Loucy (cell line): ENCODE results near the gene CDYL.
A peak's percentile ranks its signal among the peaks of the same experiment; 100 is the strongest.

Experiments used
- H2AFZ ChIP-seq: fragments of 200-600 bp; sonication (generic); 2 replicates; pipeline ENCODE4 v1.6.0; 2016; ENCODE audit warnings: antibody characterized with exemption, mild to moderate bottlenecking, low read length, moderate library complexity
- H3F3A ChIP-seq: fragments of 200-600 bp; 2 replicates; pipeline ENCODE4 v1.6.0; 2016; ENCODE audit warnings: antibody characterized with exemption, low read depth, mild to moderate bottlenecking
- H3K27me3 ChIP-seq: fragments of 200-600 bp; sonication (generic); 2 replicates; pipeline ENCODE4 v1.6.1; 2014; ENCODE audit warnings: low read length, mild to moderate bottlenecking; ENCODE audit not compliant: insufficient read depth, poor library complexity, severe bottlenecking
- H3K36me3 ChIP-seq: fragments of 200-600 bp; sonication (generic); 2 replicates; pipeline ENCODE4 v1.6.1; 2016; ENCODE audit warnings: low read length; ENCODE audit not compliant: insufficient read depth
- H3K4me1 ChIP-seq: fragments of 200-600 bp; sonication (generic); 2 replicates; pipeline ENCODE4 v1.5.1; 2014; ENCODE audit warnings: low read length, mild to moderate bottlenecking; ENCODE audit not compliant: insufficient read depth, poor library complexity, severe bottlenecking
- H3K4me2 ChIP-seq: fragments of 200-600 bp; sonication (generic); 2 replicates; pipeline ENCODE4 v1.6.0; 2014; ENCODE audit warnings: antibody characterized with exemption, low read length, low read depth, mild to moderate bottlenecking; ENCODE audit not compliant: poor library complexity, severe bottlenecking
- H3K4me3 ChIP-seq: fragments of 200-600 bp; sonication (generic); 2 replicates; pipeline ENCODE4 v1.5.1; 2014; ENCODE audit warnings: low read length, mild to moderate bottlenecking, mixed read lengths; ENCODE audit not compliant: poor library complexity, severe bottlenecking
- H3K79me2 ChIP-seq: fragments of 200-600 bp; sonication (generic); 2 replicates; pipeline ENCODE4 v1.6.1; 2014; ENCODE audit warnings: low read length; ENCODE audit not compliant: insufficient read depth
- H3K9ac ChIP-seq: fragments of 200-600 bp; sonication (generic); 2 replicates; pipeline ENCODE4 v1.6.0; 2014; ENCODE audit warnings: mild to moderate bottlenecking, low read depth, low read length, moderate library complexity; ENCODE audit not compliant: poor library complexity, severe bottlenecking
- H3K9me2 ChIP-seq: fragments of 200-600 bp; sonication (generic); replicated peaks from 2 replicates; pipeline ENCODE4 v1.6.1; 2016; ENCODE audit warnings: low read depth, low read length, mixed read lengths
- H3K9me3 ChIP-seq: fragments of 200-600 bp; sonication (generic); 2 replicates; pipeline ENCODE4 v1.6.1; 2014; ENCODE audit warnings: mild to moderate bottlenecking, antibody characterized with exemption, low read length, low read depth; ENCODE audit not compliant: insufficient read depth
- H4K20me1 ChIP-seq: fragments of 200-600 bp; sonication (generic); 2 replicates; pipeline ENCODE4 v1.6.0; 2014; ENCODE audit warnings: antibody characterized with exemption, low read length, mild to moderate bottlenecking; ENCODE audit not compliant: insufficient read depth, poor library complexity, severe bottlenecking
- CTCF ChIP-seq: fragments of 200-600 bp; sonication (generic); conservative IDR thresholded peaks from 2 replicates; pipeline ENCODE4 v1.5.1; 2014; ENCODE audit warnings: mild to moderate bottlenecking, antibody characterized with exemption, low read length
- EZH2phosphoT487 ChIP-seq: fragments of 200-600 bp; IDR thresholded peaks from 2 replicates; pipeline ENCODE4 v1.6.1; 2018; ENCODE audit warnings: antibody characterized with exemption, mild to moderate bottlenecking, moderate library complexity, borderline replicate concordance

The CDYL gene

GRCh38 chr6:4935486-4935885 lies 159.3 kb downstream of the CDYL start:
- H3K79me2 ChIP-seq: peaks cover 38% of the 10 kb centered on the region
- H3K4me3 ChIP-seq: no peak overlapping the region
- no peak overlapping the region for H3K4me2 ChIP-seq

GRCh38 chr6:4935975-4936680 lies 159.9 kb downstream of the CDYL start:
- no peaks in the 10 kb centered on the region for H3K27me3 ChIP-seq
- H3K9me2 ChIP-seq: no peaks in the 10 kb centered on the region
- H3F3A ChIP-seq: no peaks in the 10 kb centered on the region
- H3K9me3 ChIP-seq: no peaks in the 10 kb centered on the region
- H3K36me3 ChIP-seq: peaks cover 12% of the 10 kb centered on the region; the same call in 1 of the 2 replicates
- TF ChIP-seq EZH2phosphoT487 (no peak), CTCF (no peak)
- H2AFZ ChIP-seq: no peak overlapping the region
- peaks cover 32% of the 10 kb centered on the region for H3K79me2 ChIP-seq
- H3K4me2 ChIP-seq: no peak overlapping the region
- H3K9ac ChIP-seq: no peak overlapping the region
- H4K20me1 ChIP-seq: peaks cover 30% of the 10 kb centered on the region
- peaks cover 46% of the 10 kb centered on the region for H3K4me1 ChIP-seq
- no peak overlapping the region for H3K4me3 ChIP-seq

More at GRCh38 chr6:4935486-4935885, 159.3 kb downstream of the CDYL start:
- TF ChIP-seq CTCF (no peak), EZH2phosphoT487 (no peak)
- no peaks in the 10 kb centered on the region for H3F3A ChIP-seq
- no peaks in the 10 kb centered on the region for H3K27me3 ChIP-seq
- H3K36me3 ChIP-seq: peaks cover 12% of the 10 kb centered on the region; the same call in 1 of the 2 replicates
- H3K4me1 ChIP-seq: peaks cover 45% of the 10 kb centered on the region
- H4K20me1 ChIP-seq: peaks cover 30% of the 10 kb centered on the region
- H3K9me2 ChIP-seq: no peaks in the 10 kb centered on the region
- H3K9me3 ChIP-seq: no peaks in the 10 kb centered on the region
- no peak overlapping the region for H3K9ac ChIP-seq
- H2AFZ ChIP-seq: no peak overlapping the region

GRCh38 chr6:4936681-4937041 lies 160.5 kb downstream of the CDYL start:
- peak; percentile 84 for TF ChIP-seq CTCF
- no peak for TF ChIP-seq EZH2phosphoT487
- H3K4me2 ChIP-seq: no peak overlapping the region
- H2AFZ ChIP-seq: no peak overlapping the region
- peaks cover 47% of the 10 kb centered on the region for H3K4me1 ChIP-seq
- H3K4me3 ChIP-seq: no peak overlapping the region
- H3K9ac ChIP-seq: no peak overlapping the region
- H3F3A ChIP-seq: no peaks in the 10 kb centered on the region
- H3K36me3 ChIP-seq: peaks cover 12% of the 10 kb centered on the region; the same call in 1 of the 2 replicates
- no peaks in the 10 kb centered on the region for H3K9me2 ChIP-seq
- H3K27me3 ChIP-seq: no peaks in the 10 kb centered on the region
- H3K9me3 ChIP-seq: no peaks in the 10 kb centered on the region
- H3K79me2 ChIP-seq: peaks cover 27% of the 10 kb centered on the region
- peaks cover 32% of the 10 kb centered on the region for H4K20me1 ChIP-seq
